ENCODE data around the gene DGKG.

The DGKG gene

GRCh38 chr3:186172353-186172752, 189.7 kb downstream of the DGKG start:
- TF ChIP-seq CTCF (conservative IDR thresholded peaks at IDR 0.05; ENCODE audit: low read depth, low read length), result no peak
- no peak for DNase-seq (ENCODE audit: low read depth)
- H3K4me3 ChIP-seq (ENCODE audit: low read length), result no peak overlapping the region

- no peak for TF ChIP-seq CTCF (conservative IDR thresholded peaks at IDR 0.05; ENCODE audit: low read depth, low read length)
- no peak overlapping the region for H3K4me3 ChIP-seq (ENCODE audit: low read length)
Measured at GRCh38 chr3:186171521-186171920, 190.5 kb downstream of the DGKG start.

GRCh38 chr3:186170516-186170915, 191.5 kb downstream of the DGKG start:
- no peak for DNase-seq (ENCODE audit: low read depth)
- no peak for TF ChIP-seq CTCF (conservative IDR thresholded peaks at IDR 0.05; ENCODE audit: low read depth, low read length)
- no peak overlapping the region for H3K4me3 ChIP-seq (ENCODE audit: low read length)

More at GRCh38 chr3:186171521-186171920, 190.5 kb downstream of the DGKG start:
- no peak for DNase-seq (ENCODE audit: low read depth)

GRCh38 chr3:186169379-186169778, 192.7 kb downstream of the DGKG start:
- H3K4me3 ChIP-seq (ENCODE audit: low read length), result no peak overlapping the region
- TF ChIP-seq CTCF (conservative IDR thresholded peaks at IDR 0.05; ENCODE audit: low read depth, low read length), result no peak
- no peak for DNase-seq (ENCODE audit: low read depth)

- TF ChIP-seq CTCF (conservative IDR thresholded peaks at IDR 0.05; ENCODE audit: low read depth, low read length), result no peak
- H3K4me3 ChIP-seq (ENCODE audit: low read length), result no peak overlapping the region
- no peak for DNase-seq (ENCODE audit: low read depth)
Measured at GRCh38 chr3:186168976-186169375, 193.1 kb downstream of the DGKG start.

- no peak overlapping the region for H3K4me3 ChIP-seq (ENCODE audit: low read length)
- DNase-seq (ENCODE audit: low read depth), result no peak
- TF ChIP-seq CTCF (conservative IDR thresholded peaks at IDR 0.05; ENCODE audit: low read depth, low read length), result no peak
Measured at GRCh38 chr3:186167646-186168395, 194.2 kb downstream of the DGKG start.

All from retinal pigment epithelial cell (primary cell).